GM21381 (cell line): ENCODE data around the gene GON4L.
A peak's percentile ranks its signal among the peaks of the same experiment; 100 is the strongest.
"Not testable (repeated sequence)": the region's sequence is repeated elsewhere in the genome, so short reads cannot be mapped to it uniquely, and the experiment has no call there.

Experiments
- ATAC-seq: cut with Tn5 transposase; IDR thresholded peaks from one replicate; pipeline ENCODE4 v1.9.1; 2021; ENCODE audit warnings: mild to moderate bottlenecking, moderate library complexity; ENCODE audit not compliant: unreplicated experiment

The GON4L gene

GRCh38 chr1:155856975-155857930, at the start of gene GON4L:
GON4L (minus strand) TSS chr1:155857214; CDS start chr1:155853780, 3,434 bp downstream.
- ATAC-seq, result peak; percentile 48

- no peak for ATAC-seq
Measured at GRCh38 chr1:155904261-155904660, 47.2 kb upstream of the GON4L start.

GRCh38 chr1:155900161-155900560, 43.1 kb upstream of the GON4L start:
- no peak for ATAC-seq

- ATAC-seq, result no peak
Measured at GRCh38 chr1:155899683-155900082, 42.7 kb upstream of the GON4L start.

GRCh38 chr1:155898888-155899287, 41.9 kb upstream of the GON4L start:
- ATAC-seq, result no peak

GRCh38 chr1:155897746-155898145, 40.7 kb upstream of the GON4L start:
- ATAC-seq, result no peak

GRCh38 chr1:155896476-155896875, 39.5 kb upstream of the GON4L start:
- not testable (repeated sequence) for ATAC-seq

GRCh38 chr1:155895617-155896016, 38.6 kb upstream of the GON4L start:
- not testable (repeated sequence) for ATAC-seq

- no peak for ATAC-seq
Measured at GRCh38 chr1:155893389-155894142, 36.6 kb upstream of the GON4L start.

GRCh38 chr1:155892796-155893195, 35.8 kb upstream of the GON4L start:
- no peak for ATAC-seq

- ATAC-seq, result no peak
Measured at GRCh38 chr1:155890251-155890650, 33.2 kb upstream of the GON4L start.

- no peak for ATAC-seq
Measured at GRCh38 chr1:155889566-155889965, 32.6 kb upstream of the GON4L start.

GRCh38 chr1:155888481-155888880, 31.5 kb upstream of the GON4L start:
- no peak for ATAC-seq

GRCh38 chr1:155884982-155885381, 28.0 kb upstream of the GON4L start:
- ATAC-seq, result no peak

GRCh38 chr1:155884031-155884960, 27.3 kb upstream of the GON4L start:
- ATAC-seq, result no peak

GRCh38 chr1:155882766-155883165, 25.8 kb upstream of the GON4L start:
- no peak for ATAC-seq

GRCh38 chr1:155882235-155882634, 25.2 kb upstream of the GON4L start:
- ATAC-seq, result no peak

GRCh38 chr1:155880950-155881349, 23.9 kb upstream of the GON4L start:
- ATAC-seq, result no peak

- no peak for ATAC-seq
Measured at GRCh38 chr1:155880251-155880650, 23.2 kb upstream of the GON4L start.

- ATAC-seq, result no peak
Measured at GRCh38 chr1:155877945-155878344, 20.9 kb upstream of the GON4L start.

- ATAC-seq, result no peak
Measured at GRCh38 chr1:155873860-155874259, 16.8 kb upstream of the GON4L start.
